CD4-positive, alpha-beta T cell treated with Interleukin-4 for 1 hour (primary cell): ENCODE results near the gene TBC1D32.
A peak's percentile ranks its signal among the peaks of the same experiment; 100 is the strongest.
"Not testable (repeated sequence)": the region's sequence is repeated elsewhere in the genome, so short reads cannot be mapped to it uniquely, and the experiment has no call there.

Experiments
- DNase-seq, 2 donors: peaks; one replicate each; pipeline ENCODE4 v3.0.0-alpha.2; 2020 to 2022

TBC1D32 gene

DNA sequence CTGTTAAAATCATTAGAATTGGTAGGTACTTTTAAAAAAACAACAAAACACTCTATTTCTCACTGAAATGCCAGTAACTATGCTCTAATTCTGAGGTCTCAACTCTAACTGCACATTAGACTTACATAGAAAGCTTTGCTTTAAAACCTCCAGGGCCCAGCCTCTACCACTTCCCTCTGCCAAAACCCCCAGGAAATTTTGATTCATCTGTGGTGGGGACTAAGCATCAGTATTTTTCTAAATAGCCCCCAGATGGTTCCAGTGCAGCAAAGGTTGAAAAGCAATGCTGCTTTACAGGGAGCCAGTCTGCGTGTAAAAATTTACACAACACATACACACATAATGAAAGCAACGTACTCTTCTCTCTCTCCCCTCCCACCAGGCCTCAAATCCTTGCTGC lies 3.8 kb downstream of the TBC1D32 start:
- DNase-seq = no peak

GRCh38 chr6:121321282-121321681 lies 13.0 kb downstream of the TBC1D32 start:
- DNase-seq = no peak

DNA sequence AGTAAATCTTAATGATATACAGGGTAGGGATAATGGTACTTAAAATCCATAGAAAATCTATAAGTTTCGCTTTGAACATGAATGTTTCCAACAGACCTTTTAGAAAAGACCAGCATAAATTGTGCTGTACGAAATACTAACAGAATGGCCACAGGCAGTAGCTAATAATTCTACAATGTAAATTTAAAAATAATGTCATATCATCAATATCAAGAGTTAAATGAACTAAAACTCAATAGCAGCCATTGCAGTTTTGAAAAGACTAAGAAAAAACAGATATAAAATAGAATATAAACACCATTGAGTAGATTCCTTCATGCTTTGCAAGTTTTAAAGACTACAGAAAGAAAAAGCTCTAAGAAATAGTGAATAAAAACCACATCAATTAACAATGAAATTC lies 14.7 kb downstream of the TBC1D32 start:
- no peak for DNase-seq

- DNase-seq = peak in 1 of 2 donors; percentile 16
These were observed 15.1 kb downstream of the TBC1D32 start for GRCh38 chr6:121319112-121319553.

DNA sequence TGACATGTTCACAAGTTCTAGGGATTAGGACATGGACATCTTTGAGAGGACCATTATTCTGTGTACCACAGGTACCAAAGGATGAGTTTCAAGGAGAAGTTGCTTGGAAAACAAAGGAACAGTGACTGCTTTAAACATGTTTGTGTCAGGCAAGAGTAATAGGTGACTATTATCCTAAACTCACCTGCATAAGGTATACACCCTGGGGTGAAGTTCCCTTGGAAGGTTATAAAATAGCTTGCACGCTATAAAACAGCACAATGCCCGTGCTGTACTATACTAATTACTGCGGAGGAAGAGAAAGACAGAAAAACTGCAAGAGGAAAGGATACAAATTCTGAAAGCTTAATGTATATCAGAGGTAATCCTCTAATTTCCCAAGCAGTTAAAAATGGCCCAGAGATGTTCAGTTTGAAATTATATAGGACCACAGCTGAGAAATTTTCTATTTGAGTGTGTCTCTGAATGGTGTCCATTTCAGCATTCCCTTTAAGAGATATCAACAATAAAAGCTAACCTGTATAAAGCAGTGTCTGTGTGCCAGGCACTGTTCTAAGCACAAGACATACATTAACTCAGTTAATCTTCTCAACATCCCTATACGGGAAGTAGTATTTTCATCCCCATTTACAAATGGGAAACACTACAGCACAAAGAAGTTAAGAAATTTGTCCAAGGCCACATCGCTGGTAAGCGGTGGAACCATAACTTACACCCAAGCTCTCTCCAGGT lies 19.7 kb downstream of the TBC1D32 start:
- no peak for DNase-seq

GRCh38 chr6:121311814-121312213 lies 22.5 kb downstream of the TBC1D32 start:
- DNase-seq = not testable (repeated sequence)

- DNase-seq = no peak
These were observed 23.8 kb downstream of the TBC1D32 start for GRCh38 chr6:121310495-121310894.

- DNase-seq = no peak
These were observed 24.4 kb downstream of the TBC1D32 start for GRCh38 chr6:121309768-121310469.

- peak in 1 of 2 donors; percentile 26 for DNase-seq
These were observed 28.2 kb downstream of the TBC1D32 start for GRCh38 chr6:121305957-121306607.

GRCh38 chr6:121302882-121303281 lies 31.4 kb downstream of the TBC1D32 start:
- DNase-seq = no peak

GRCh38 chr6:121301156-121301555 lies 33.1 kb downstream of the TBC1D32 start:
- not testable (repeated sequence) for DNase-seq

DNA sequence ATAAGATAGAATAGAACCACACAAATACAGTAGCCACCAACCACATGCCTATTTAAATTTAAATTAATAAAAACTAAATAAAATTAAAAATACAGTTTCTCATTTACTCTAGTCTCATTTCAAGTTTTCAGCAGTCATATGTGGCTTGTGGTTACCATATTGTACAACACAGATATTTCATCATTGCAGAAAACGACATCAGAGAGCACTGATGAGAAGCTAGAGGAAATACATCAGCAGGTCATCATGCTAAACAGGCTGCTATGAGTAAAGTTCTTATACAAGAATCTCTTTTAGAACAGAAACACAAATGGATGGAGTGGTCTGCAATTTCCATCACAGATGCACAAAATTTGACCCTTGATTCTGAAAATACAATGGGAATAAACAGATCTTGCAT lies 36.6 kb downstream of the TBC1D32 start:
- DNase-seq = no peak

GRCh38 chr6:121285041-121285440 lies 49.2 kb downstream of the TBC1D32 start:
- DNase-seq = no peak

DNA sequence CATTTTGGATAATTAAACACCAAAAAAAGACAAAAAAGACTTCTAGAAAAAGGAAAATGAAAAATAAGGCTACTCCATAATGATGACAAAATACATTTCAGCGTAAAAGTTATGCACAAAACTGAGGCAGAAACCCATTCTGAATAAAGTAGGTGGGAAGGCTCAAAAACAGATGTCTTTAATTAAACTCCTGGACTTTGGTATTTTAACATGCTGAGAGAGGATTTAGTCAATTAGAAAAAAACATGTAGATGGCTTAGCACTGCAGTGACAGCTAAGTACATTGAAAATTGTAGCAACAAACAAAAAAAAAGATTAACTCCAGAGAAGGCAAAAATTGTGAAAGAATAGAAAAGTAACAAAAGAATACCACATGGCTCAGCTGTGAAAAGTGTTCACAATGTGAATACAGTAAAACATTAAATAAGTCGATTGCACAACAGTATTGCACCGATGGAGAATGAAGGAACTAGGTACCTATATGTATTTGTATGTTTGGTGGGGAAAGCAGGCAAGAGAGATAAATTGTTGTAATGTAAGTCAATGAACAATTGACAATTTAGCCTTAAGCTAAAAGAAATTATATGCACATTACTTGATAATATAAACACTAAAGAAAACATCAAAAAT lies 59.5 kb downstream of the TBC1D32 start:
- DNase-seq = no peak

DNA sequence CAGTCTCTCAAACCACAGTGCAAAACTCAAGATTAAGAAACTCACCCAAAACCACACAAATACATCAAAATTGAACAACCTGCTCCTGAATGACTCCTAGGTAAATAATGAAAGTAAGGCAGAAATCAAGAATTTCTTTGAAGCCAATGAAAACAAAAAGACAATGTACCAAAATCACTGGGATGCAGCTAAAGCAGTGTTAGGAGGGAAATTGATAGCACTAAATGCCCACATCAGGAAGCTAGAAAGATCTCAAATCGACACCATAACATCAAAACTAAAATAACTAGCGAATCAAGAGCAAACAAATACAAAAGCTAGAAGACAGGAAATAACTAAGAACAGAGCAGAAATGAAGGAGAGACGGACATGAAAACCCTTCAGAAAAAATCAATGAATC lies 70.5 kb downstream of the TBC1D32 start:
- no peak for DNase-seq

- no peak for DNase-seq
These were observed 73.6 kb downstream of the TBC1D32 start for GRCh38 chr6:121260651-121261102.

DNA sequence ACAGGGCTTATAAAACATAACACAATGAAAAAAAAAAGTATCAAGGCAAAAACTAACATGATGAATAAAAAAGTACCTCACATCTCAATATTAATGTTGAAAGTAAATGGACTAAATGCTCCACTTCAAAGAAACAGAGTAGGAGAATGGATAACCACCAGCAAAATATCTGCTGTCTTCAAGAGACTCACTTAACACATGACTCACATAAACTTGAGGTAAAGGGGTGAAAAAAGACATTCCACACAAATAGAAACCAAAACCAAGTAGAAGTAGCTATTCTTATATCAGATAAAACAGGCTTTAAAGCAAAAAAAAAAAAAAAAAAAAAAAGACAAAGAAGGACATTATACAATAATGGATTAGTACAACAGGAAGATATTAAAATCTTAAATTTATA lies 86.9 kb downstream of the TBC1D32 start:
- no peak for DNase-seq

DNA sequence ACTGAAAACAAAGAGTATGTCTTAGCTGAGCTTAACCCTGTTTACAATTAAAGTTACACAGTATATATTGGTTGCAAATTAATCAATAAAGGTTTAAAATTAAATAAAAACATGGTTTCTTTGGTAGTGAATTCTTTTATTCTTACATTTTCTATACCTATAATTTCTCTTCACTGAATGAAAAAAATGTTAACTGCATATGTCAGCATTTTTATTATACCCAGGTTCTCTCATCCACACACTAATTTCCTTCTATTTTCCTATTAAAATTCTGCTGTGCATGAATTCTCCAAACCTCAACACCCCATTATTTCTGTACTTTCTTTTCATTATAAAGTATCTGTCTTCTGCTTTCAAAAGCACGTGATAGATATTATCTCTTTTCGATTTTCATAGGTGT lies 91.9 kb downstream of the TBC1D32 start:
- no peak for DNase-seq

- DNase-seq = no peak
These were observed 96.4 kb downstream of the TBC1D32 start for GRCh38 chr6:121237859-121238258.

DNA sequence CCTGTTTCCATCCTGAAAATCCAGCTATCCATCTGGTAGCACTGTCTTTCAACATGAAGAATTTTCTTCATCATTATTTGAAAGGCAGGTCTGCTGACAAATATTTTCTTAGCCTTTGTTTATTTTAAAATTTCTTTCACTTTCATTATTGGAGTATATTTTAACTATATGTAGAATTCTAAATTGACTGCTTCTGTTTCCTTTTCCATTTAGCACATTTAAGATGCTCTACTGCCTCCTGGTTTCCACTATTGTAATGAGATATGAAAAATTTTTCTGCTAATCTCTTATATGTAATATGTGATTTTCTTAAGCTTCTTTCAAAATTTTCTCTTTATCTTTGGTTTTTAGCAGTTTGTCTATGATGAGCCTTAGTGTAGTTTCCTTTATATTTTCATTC lies 97.3 kb downstream of the TBC1D32 start:
- DNase-seq = no peak

- DNase-seq = no peak
These were observed 98.9 kb downstream of the TBC1D32 start for GRCh38 chr6:121235386-121235785.

- no peak for DNase-seq
These were observed 110.3 kb downstream of the TBC1D32 start for GRCh38 chr6:121223930-121224329.

- DNase-seq = no peak
These were observed 111.1 kb downstream of the TBC1D32 start for GRCh38 chr6:121223212-121223611.
